PC-3 (cell line): Measurements from ENCODE around the gene PRKACA.

Source experiments
- CTCF ChIP-seq: fragments of 300-600 bp; sonication (generic); conservative IDR thresholded peaks from 2 replicates; pipeline ENCODE4 v1.5.1; 2017; ENCODE audit warnings: antibody characterized with exemption, low read depth, mild to moderate bottlenecking, low read length
- EZH2 ChIP-seq: fragments of 300-600 bp; sonication (generic); IDR thresholded peaks from one replicate; pipeline ENCODE4 v1.6.1; 2017; ENCODE audit warnings: antibody characterized with exemption, mild to moderate bottlenecking, low read length; ENCODE audit not compliant: unreplicated experiment

- TF ChIP-seq CTCF, result no peak
- no peak for TF ChIP-seq EZH2
Measured at GRCh38 chr19:14119644-14120496, 2.3 kb upstream of the PRKACA start.
